GM21423 (cell line): Measurements from ENCODE around the gene COX10.
"Not testable (repeated sequence)": the region's sequence is repeated elsewhere in the genome, so short reads cannot be mapped to it uniquely, and the experiment has no call there.

Experiments used
- ATAC-seq: cut with Tn5 transposase; IDR thresholded peaks from one replicate; pipeline ENCODE4 v1.9.1; 2021; ENCODE audit warnings: mild to moderate bottlenecking, moderate library complexity; ENCODE audit not compliant: unreplicated experiment

The COX10 gene

DNA sequence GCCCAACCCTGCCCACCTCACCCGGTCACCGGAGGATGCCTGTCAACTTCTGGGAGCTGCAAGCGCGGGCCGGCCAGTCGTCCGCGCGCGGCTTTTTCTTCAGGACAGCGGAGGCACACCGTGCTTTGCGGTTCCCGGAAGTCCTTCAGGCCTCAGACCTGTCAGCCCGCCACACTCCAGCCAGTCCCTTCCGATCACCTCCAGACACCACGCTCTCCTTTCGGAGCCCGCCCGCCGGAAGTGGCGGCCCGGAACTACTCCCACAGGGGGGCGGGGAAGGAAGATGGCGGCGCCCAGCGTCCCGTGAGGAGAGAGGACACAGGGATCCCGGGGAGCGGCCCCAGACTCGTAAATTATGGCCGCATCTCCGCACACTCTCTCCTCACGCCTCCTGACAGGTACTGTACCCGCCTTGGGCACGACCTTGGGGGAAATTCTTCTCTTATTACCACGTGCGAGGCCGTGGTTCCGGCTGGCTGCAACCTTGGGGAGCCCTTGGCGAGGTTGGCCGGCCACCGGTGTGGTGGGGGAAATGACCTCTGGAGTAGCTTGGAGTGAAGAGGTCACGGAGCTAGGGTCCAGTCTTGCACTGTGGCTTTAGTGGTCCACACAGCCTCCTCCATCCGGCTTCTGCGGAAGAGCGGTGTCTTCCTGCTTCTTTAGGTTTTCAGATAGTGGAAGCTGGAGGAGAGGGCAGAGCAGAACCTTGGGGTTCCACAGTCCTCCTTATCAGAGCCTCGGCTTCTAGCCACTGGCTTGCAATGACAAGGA lies at the start of gene COX10:
TSS of gene COX10 (plus strand) at position 254 of the 771 bp plus-strand sequence. CDS start at position 356, 102 bp downstream.
- ATAC-seq: peak; percentile 100

- not testable (repeated sequence) for ATAC-seq
Observed at GRCh38 chr17:14021651-14022294, 47.5 kb upstream of the COX10 start.

GRCh38 chr17:14029755-14030154 lies 39.5 kb upstream of the COX10 start:
- ATAC-seq: not testable (repeated sequence)

DNA sequence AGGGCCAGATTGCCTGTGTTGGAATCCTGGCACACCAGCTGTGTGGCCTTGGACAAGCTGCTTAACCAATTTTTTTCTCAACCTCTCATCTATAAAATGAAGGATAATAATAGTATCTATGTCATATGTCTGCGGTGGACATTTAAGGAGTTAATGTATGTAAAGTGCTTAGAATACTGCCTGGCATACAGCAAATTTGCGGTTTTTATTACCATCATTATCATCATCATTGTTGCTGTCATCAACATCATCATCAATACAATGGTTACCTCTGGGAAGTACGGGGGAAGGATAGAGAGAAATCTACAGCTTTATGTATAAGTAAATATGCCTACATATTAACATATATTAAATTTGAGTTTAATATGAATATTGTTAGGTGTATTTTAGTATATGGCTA lies 37.1 kb upstream of the COX10 start:
- ATAC-seq: no peak

DNA sequence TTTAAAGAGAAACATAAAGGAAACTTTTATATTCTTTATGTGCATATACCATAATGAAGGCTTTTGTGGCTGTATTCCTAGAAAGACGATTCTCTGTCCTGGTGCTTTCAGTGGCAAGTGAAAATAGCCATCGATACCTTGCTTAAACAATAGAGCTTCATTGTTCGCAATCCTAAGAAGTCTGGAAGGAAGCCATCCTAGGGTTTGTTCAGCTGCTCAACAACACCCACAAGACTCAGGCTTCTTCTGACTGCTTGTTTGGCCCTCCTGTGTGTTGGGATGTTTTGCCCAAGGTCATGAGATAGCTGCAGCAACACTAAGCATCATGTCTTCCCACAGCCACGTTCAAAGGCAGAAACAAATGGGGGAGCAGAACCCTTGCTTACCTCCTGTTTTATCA lies 36.1 kb upstream of the COX10 start:
- no peak for ATAC-seq

- ATAC-seq: no peak
Observed at GRCh38 chr17:14037453-14037852, 31.9 kb upstream of the COX10 start.

GRCh38 chr17:14038206-14038605 lies 31.1 kb upstream of the COX10 start:
- no peak for ATAC-seq

- ATAC-seq: no peak
Observed at GRCh38 chr17:14042411-14042810, 26.9 kb upstream of the COX10 start.

DNA sequence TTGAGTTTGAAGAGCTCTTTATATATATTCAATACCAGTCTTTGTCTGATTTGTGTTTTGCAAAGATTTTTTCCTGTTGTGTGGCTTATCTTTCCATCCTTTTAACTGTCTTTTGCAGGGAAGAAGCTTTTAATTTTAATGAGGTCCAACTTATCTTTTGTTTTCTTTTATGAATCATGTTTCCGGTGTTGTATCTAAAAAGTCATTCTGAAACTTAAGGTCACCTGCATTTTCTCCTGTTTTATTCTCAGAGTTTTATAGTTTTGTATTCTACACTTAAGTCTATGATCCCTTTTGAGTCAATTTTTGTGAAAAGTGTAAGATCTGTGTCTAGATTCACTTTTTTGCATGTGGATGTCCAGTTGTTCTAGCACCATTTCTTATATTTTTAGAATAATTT lies 24.6 kb upstream of the COX10 start:
- no peak for ATAC-seq

- ATAC-seq: no peak
Observed at GRCh38 chr17:14046978-14047377, 22.3 kb upstream of the COX10 start.

DNA sequence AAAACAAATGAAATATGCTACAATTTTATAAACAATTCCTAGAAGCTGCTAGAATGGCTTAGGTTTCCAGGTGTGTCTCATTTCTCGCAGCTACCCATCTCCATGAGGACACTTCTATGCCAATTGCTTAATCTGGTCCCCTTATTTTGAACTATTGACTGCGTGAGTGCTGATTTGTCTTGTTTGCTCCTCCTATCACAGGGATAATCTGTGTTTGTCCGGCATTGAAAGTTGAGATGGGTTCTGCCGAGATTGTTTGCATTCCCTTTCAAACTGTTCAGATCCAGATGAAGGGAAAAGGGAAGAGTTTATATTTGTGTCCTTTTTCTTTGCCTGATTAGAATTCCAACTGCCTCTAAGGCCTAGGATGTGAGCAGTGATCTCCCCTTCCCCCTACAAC lies 21.7 kb upstream of the COX10 start:
- ATAC-seq: no peak

- ATAC-seq: no peak
Observed at GRCh38 chr17:14048169-14048568, 21.1 kb upstream of the COX10 start.

- no peak for ATAC-seq
Observed at GRCh38 chr17:14050616-14051015, 18.7 kb upstream of the COX10 start.

- no peak for ATAC-seq
Observed at GRCh38 chr17:14051692-14052091, 17.6 kb upstream of the COX10 start.

DNA sequence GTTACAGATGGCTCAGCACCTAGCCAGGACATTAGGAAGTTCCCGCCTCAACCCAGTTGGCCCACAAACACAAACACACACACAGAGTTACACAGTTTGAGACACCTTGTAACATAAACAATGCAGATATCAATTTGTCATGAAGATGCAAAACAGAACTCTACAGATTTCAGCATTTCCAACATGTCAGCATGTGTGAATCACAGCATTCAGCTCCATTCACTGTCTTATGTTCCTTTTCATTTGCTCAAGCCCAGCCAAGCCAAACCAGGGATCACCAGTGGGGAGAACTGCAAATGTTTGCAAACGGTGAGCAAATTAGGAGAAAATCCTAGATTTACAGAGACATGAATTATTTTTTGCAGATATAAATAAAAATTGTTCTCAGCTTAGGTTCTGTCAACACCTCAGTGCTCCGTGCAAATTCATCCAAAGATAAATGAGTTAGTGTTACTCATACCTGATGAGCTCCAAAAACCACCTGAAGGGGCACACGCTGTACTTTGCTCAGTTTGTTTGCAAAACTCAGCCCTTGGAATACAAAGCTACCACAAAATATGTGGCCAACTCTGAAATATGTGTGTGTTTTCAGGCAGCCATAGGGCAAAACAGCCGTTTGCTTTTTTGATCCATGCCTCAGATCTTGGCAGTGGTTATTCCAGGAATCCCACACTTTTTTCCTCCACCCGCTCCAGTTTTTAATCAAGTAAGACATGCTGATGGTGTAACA lies 16.3 kb upstream of the COX10 start:
- no peak for ATAC-seq

DNA sequence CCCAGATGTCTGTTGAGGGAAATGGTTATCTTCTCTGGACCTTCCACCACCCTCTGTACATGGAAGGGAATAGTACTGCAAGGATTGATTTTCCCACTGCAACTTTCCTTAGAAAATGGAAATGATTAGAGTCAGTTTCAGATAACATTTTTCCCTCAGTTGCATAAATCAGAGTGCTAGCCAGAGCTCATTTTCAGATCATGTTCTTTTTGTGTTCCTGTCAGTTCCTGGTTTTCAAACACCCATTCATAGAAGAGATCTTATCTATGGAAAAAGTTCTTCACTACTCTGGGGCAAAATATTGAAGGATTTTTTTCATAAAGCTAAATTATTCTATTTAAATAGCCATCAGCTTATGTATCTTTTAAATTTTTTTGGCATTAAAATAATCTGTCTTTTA lies 11.7 kb upstream of the COX10 start:
- no peak for ATAC-seq

DNA sequence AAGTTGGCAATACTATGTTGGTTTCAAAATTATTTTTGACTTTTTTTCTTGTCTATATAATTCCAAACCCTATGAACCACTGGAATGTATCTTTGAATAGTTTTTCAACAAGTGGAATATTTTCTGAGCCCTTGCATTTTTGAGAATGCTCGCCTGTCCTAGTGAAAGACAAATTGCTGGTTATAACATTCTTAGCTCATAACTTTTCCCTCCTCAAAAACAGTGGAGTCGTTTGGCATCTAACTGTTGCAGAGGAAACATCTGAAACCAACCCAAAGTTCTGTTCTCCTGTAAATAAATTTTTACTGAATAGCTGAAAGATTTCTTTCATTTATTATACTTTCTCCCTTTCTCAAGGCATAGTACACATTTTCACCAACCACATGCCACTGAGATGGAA lies 11.3 kb upstream of the COX10 start:
- ATAC-seq: no peak

DNA sequence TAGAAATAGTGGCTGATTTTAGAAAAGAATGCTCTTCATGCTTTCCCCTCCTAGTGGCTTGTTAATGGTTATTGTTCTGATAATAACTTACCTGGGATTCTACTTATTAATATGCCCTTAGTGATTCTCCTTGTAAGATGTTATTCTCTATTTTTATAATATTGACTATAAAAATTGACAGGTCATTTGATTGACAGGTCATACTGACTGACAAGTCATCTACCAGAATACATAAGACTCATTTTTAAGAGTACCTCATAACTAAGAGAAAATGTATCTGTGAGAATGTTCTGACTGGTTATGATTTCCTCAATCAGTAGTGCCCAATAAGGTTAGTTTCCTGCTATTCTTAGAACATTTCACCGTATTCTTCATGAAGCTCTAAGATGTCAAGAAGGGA lies 8.6 kb upstream of the COX10 start:
- no peak for ATAC-seq

DNA sequence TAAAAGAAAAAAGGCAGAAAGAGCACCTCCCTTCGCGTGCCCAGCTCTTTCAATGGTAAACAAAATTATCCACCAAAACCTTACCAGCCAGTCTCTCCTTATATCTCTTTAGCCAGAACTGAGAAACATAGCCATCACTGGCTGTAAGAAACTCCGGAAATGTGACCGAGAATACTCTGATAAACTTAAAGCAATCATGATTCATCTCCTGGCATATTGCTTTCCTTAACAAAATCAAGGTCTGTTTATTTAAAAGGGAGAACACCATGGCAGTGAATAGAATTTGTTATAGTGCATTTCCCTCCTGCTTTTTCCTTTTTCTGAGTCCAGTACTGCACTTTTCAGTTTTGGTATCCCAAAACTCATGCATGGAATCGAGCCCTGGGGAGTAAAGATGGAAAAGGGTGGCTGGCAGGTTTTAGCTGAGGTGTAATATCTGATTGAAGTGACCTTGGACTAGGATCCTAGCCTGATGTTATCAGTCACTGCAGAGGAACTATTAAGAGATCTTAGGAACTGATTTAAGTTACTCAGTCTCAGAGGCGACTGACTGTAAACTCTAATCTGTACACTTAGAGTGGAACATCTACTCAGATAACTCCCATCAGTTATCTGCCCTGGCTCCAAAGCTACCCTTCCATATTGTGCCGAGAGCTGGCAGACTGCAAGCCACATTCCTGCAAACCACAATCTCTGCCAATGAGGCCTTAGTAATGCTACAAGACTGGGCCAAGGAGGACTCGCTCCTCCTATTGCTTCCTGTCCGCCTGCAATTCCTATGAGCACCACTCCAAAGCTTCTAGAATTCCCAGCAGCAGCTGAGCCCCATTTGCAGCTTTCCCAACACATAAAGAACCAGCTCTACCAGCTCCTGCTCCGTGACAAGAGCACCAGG lies 7.4 kb upstream of the COX10 start:
- no peak for ATAC-seq

- no peak for ATAC-seq
Observed at GRCh38 chr17:14067347-14067746, 2.0 kb upstream of the COX10 start.
